Medulla oblongata (tissue), 1 donor: ENCODE measurements around the gene SHH.

ENCODE experiments used
- DNase-seq: peaks from one replicate; pipeline ENCODE4 v3.0.0-alpha.2; 2015; ENCODE audit errors: extremely low spot score

The SHH gene

DNA sequence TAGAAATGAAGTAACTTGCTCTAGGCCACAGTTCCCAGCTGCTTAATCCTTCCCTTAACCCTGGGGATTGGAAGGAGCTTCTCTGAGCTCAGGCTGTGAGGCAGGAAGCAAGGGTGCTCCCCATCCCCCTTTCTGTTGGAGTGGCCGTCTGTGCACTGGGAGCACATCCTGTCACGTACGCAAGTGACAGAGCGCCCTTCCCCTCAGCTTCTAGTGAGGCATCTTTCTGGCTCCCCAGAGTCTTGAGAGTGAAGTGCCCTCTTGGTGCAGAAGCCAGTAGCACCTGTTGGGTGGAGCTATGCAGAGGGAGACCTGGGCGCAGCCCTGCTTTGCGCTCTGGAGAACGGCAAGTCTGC, 47.8 kb downstream of the SHH start:
- DNase-seq = no peak

DNA sequence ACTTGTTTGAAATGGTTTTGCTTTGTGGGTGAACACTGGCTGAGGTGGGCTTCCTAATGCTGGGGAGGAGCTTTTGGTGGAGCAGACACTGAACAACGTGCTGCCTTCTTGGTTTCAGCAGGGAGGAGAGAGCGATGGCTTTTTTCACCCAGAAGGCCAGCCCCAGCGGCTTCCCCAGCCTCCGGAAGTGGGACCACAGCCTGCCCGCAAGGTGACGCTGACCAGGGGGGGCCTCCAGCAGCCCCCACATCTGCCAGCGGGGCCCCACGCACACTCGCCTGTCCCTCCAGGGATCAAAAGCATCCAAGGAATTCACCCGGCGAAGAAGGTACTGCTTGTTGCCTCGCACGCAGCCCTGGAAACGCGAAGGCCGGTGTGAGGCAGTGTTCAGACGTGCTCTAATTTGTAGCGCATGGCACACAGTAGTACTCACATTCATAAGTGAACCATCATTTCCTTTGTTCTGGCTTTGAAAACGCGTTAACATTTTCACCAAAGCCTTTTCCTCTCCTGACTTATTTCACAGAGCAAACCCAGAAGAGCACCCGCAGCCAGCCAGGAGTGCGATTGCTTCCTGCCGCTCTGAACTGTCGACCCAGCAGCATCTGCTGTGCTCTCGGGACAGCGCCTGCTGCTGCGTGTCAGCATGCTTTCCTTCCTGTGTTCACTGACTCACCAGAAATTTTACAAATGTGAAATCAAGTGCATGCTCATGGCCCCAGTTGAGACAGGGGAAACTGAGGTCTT, 48.4 kb downstream of the SHH start:
- DNase-seq = no peak

DNA sequence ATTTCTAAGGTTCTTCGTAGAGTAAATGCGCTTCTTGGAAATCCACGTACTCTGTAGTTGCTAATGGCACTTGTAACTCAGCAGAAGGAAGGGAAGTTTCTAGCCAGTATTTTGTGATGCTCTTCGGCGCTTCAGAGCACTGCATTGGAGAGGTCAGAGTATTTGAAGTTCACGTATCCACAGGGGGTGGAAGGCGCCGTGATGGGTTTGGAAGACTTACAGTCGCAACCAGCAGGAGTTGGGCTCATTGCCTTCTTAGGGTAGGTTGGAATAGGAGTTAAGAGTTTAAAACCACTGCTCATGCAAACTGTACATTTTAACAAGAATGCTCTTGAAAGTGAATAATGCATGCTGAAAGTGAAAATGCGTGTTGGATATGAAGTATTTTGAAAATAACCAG, 49.1 kb downstream of the SHH start:
- no peak for DNase-seq

DNA sequence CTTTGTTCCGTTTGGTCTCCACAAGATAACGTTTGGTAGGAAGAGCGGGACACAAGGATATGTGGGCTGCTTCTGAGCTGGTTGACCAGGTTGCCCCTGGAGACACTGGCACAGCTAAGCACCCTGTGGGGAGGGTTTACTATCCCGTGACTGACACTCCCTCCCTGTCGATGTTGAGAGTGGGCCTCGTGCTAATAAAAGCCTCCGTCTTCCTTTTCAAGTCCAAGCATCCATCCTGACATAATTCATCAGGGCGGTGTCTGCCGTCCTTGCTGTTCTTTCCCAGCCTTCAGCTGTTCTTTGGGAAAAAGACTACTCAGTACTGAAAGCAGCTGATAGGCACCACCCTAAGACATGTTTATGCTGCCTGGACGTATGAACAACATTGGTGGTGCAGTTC, 49.6 kb downstream of the SHH start:
- no peak for DNase-seq

DNA sequence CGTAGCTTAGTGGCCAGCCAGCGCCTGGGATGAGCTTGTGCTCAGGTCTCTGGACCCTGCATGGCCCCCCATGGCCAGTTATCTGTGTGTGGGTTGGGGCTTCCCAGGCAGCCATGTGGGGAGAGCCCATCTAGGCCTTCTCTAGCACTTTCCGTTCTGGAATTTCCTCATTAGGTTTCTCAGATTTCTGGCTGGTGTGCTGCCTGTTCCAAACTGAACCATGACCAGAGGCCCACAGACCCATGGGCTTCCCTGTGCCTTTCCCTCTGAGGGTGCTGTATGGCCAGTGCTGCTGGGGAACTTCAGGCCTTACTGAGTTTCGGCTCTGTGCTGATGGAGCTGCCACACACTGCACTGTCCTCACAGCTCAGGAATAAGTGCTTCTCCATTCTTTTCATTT, 50.2 kb downstream of the SHH start:
- no peak for DNase-seq

DNA sequence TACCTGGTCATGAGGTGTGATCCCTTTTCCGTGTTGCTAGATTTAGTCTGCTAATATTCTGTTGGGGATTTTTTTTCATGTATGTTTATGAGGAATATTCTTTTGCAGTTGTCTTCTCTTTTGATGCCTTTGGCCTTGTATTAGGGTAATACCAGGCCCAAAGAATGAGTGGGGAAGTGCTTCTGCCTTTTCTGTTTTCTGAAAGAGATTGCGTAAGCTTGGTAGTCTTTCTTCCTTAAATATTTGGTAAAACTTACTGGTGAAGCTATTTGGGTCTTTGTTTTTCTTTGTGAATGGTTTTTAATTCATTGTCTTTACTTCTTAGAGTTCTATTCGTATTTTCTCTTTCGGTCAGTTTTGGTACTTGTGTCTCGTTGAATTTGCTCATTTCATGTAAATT, 51.1 kb downstream of the SHH start:
- no peak for DNase-seq

DNA sequence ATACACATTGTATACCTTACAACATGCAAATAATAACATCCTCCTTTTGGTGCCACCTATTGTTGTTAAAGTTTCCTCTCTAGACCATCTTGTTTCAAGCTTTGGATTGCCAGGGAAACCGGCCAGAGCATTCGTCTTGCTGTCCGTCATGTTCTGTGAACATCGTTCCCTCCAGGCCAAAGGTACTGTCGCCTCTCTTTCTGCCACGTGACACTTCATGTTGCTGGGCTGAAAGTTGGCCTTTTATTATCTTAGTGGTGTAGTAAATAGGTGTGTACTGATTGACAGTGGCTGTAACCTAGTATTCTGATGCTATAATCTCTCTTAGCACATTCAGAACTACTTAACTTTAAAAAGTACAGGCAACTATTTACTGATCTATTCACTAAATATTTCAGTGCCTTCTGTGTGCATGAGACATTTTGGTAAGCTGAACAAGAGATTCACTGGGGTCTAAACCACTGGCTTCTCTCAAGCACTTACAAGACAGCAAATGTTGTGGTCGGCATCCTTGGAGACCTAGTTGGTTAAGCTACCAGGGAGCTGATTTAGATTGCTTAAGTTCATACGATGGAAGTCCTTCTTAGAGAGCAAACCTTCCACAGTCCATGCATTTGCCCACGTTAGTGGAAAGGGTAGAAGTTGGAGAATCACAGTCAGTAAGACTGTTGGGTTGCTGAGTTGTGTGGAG, 52.4 kb downstream of the SHH start:
- no peak for DNase-seq

DNA sequence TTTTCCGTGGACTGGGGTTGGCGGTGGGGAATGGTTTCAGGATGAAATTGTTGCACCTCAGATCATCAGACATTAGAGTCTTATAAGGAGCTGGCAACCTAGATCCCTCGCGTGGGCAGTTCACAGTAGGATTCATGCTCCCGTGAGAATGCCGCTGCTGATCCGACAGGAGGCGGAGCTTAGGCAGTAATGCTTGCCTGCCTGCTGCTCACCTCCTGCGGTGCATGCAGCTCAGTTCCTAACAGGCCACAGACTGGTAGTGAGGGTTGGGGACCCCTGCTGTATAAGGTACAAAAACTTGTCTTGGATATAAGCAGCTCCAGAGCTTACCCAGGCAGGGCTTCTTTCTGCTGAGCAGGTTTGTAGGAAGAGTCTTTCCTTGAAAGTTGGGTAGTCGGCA, 53.9 kb downstream of the SHH start:
- DNase-seq = no peak

DNA sequence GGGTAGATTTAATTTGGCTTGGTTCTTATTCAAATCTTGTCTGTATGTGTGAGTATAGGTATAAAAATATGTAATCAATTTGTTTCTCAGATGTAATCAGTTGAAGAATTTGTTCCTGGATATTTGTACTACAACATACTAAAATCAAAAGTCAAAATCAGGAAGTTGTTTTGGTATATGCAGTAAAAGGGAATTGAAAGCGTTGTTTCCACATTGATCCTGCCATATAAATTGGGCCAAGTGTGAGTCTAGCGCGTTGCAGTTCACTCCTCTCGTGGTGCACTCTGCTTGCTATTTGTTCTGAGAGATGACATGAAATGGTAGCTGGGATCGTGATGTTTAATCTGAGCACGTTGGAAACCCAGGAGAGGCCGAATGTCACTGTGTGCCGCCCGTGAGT, 55.9 kb downstream of the SHH start:
- DNase-seq = peak; percentile 63

DNA sequence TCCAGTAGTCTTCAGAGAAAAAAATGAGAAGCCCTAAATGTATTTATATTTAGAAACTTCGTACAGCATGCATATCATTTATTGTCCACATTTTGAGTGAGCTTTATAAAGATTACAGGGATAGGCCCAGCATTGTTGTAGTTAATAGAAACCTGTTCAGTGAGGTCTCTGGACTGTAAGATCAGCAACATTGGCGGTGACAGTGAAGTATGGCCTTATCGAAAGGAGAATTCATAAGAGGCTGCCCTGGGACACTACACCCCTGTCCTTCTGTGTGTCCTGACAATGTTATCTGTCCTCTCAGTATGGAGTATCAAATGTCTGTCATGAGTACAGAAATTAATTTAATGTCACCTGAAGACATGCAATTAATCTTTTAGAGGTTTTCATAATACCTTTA, 57.2 kb downstream of the SHH start:
- no peak for DNase-seq

DNA sequence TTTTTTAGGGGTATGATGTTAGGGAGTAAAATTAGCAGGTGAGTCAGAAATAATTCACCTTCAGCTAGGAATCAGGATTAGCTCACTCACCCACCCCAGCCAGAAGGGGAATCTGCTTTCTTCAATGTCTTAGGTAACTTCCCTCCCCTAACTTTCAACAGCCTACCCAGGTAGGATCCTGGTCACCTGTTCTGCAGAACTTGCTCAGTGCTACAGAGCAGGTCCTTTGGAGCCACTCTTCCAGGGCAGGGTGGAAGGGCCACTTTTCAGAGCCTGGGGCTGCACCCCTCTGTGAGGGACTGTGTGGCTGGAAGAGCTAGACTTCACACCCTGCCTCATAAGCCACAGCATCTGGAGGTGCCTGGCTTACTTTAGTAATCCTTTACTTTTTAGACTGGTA, 58.1 kb downstream of the SHH start:
- no peak for DNase-seq

DNA sequence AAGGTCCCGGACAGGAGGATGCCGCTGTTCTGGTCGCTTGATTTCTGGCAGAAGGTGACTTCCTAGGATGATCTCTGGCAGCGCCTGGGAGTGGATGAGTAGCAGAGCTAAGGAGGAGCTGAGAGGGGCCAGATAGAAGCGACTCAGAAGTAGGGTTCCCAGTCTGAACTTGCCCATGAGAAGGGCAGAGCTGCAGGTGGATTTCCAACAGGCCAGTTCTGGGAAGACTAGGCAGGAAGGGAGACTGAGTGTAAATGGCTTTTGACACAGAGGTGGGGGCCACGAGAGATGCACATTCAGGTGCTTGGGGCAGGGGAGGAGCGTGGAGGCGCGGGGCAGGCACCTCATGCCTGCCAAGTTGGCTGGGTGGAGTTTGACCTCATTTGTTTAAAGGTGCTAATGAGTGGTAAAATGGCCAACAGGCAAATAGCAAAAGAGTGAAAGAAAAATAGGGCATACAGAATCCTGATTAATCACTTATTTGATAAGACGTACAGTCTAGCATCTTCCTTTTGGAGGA, 58.8 kb downstream of the SHH start:
- no peak for DNase-seq

DNA sequence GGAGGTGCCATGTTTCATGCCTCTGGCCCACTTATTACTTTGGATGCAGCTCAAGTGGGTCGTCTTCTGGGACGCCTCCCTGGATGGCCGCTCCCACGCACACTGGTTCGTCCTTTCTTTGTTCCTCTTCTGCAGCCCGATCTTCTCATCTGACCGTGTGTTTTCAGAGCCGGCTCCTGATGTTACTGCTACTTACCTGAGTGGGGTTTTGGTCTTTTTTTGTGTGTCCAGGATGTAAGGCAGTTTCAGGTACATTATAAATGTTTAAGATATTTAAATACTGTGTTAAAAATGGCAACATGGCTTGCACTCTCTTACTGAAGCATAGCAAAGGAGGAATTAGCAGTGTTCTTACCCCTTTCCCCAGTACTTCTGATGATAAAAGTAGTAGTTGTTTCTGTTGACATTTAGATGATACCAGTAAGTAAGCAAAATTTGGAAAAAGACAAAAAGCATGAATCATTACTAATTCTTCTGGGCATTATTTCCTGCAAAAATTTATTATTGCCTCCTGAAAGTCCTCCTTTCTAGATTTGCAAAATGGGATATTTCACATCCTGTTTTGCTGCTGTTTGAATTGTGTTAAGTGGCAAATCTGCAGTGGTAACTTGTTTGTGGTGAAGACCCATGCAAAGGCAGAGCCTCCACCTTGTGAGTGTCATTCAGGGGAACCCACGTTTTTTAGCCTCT, 59.4 kb downstream of the SHH start:
- DNase-seq = no peak

DNA sequence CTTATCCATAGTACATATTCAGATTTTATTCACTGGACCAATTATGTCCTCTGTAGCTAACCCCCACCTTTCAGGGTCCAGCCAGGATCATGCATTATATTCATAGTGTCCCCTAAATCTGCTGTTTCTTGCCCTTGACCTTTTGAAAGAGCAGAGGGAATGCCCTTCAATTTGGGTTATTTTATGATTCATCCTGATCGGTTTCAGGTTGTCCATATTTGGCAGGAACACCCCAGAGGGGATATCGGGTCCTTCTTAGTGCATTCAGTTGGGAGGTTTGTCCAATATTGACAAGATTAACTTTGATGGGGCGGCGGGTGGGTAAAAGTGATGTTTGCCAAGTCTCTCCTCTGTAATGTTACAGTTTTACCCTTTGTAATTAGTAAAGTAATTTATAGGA, 60.9 kb downstream of the SHH start:
- DNase-seq = no peak

DNA sequence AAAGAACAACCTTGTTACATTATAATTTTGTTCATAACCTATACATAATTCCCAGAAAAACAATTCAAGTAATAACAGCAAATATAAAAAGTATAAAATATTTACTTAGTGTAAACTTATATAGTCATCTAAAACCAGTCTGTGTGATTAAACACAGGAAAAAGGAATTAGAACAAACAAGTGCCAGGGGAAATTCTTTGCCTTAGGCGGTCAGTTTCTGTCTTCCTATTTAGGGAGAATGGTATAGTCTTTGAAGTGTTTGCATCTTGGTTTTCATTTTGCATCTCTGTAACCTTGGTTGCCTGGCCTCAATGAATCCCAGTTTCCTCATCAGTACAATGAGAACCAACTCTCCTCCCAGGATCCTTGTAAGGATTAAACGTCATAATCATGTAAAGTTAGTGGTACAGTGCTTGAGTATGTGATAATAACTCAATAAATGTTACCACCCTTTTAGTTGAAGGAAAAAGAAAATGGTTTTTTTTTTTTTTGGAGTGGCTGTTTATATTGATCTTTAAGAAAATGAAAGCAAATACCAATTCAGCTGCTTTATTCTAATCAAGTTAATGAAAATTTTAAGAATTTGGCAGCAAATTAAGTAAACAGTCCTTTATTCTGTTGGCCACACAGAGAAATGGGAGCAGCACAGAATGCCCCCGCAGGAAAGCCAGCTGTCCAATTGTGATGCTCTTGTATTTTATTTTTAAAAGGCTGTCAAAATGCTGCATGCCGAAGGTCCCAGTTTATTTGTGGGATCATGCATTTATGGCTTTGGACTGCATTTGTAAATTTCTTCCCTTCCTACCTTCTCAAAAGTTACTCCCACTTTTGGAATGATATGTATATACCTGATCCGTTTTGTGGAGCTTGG, 61.8 kb downstream of the SHH start:
- no peak for DNase-seq
